ENCODE data around the gene SERPINA1.
"Not testable (repeated sequence)": the region's sequence is repeated elsewhere in the genome, so short reads cannot be mapped to it uniquely, and the experiment has no call there.

SERPINA1 gene

DNA sequence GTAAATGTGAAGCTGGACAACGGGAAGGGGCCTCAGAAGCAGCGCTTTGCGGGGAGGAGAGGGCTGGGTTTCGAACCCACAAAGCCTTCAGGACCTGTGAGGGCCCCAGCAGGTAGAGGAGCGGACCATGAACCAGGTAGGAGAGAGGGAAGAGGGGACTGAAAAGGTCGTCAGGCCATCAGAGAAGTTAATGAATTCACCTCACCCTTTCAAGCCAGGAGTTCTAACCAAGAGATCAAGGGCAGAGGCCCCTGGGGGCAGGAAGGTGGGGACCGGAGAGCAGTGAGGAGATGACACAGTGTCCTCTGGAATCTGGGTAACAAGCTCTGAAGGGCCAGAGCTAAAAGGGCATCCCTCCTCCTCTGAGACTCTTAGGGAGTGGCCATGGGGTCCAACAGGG, 19.4 kb downstream of the SERPINA1 start:
- DNase-seq, result no peak

DNA sequence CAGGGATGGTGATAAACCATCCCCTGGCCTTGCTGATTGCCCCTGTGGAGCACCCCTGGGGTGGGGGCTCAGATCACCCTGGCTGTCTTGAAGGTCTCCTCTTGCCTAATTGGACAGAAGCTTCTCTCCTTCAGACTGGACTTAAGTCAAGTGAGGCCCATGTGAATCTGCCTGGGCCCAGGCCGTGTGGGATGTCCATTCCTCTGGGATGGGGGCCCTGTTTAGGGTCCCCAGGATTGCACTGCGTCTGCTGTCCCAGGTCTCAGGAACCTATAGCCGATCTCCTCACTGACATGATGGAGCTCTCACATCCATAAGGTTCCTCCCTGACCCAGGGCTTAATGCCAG, 20.2 kb downstream of the SERPINA1 start:
- DNase-seq, result no peak

DNA sequence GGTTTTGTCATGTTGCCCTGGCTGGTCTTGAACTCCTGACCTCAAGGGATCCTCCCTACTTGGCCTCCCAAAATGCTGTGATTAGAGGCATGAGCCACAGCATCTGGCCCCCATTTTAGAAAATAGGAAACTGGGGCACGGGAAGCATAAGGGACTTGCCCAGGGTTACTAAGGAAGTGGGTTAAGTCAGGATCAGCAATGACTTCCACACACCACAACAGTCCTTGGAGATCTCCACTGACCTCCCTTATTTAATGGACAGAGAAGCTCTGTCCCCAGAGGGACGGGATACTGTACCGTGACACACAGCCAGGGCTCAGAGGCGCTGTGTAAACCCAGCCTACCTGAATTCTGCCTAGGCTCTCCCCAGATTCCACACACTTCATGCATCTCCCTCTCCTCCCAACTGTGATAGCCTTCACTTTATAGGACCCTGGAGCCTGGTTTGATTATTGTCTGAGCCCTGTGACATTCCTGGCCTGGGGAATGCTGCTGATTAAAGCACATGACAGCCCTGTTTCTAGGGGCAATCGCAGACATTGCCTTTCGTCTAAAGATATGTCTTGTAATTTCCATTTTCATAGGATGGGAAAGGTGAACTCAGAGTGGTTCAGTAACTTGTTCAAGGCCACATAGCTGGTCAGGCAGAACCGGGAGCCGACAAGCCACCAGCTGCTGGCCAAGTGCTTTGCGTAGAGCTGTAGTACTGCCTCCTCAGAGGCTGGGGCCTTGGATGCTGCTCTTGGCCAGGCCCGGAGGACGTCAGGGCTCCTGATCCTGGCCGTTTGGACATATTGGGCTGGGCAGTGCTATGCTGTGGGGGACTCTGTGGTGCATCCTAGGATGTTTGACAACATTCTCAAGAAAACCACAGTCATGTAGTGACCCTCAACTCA, 20.8 kb downstream of the SERPINA1 start:
- no peak for DNase-seq

DNA sequence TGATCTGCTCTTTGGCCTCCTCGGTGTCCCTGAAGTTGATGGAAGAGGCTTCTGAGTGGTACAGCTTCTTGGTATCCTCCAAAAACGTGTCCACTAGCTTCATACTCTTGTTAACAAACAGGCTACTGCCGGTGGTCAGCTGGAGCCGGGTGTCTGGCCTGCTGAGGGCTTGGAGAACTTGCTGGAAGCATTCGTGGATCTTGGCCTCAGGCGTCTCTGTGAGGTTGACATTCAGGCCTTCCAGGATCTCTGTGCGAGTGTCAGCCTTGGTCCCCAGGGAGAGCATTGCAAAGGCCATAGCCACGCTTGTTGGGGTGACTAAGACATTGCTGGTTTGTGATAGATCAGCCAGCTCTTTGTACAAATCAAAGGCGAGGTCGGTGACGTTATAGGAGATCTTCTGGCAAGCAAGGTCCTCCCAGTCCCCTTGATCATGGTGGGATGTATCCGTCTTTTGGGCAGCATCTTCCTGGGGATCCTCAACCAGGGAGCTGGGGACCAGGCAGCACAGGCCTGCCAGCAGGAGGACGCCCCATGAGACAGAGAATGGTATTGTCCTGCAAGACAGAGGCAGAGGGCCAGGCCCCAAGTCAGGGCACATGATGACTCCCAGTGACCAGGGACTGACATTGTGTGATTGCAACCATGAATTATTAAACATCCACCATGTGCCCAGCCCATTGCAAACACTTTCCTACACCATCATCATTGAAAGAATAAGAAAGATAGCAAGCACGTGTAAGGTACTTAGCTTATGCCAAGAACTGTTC, 22.1 kb downstream of the SERPINA1 start, which contains the start of gene SERPINA2:
SERPINA2 (minus strand) TSS at position 553 of the 770 bp plus-strand sequence.
- DNase-seq, result no peak

DNA sequence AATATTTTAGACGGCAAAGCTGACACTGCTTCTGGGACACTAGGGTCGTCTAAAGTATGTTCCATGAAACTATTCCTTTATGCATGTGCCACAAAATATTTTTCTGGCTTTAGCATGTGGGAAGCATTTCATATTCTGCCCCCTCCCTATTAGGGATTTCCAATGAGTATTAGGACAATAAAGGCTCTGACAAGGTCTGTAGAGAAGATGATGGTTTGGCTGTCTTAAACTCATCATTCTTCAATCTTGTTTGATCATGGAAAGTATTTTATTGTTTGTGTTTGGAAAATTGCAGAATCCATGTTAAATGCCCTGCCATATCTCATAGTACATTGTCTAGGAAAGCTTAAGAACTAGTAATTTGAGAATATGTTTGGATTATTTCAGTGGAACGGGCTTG, 22.8 kb downstream of the SERPINA1 start:
- no peak for DNase-seq

DNA sequence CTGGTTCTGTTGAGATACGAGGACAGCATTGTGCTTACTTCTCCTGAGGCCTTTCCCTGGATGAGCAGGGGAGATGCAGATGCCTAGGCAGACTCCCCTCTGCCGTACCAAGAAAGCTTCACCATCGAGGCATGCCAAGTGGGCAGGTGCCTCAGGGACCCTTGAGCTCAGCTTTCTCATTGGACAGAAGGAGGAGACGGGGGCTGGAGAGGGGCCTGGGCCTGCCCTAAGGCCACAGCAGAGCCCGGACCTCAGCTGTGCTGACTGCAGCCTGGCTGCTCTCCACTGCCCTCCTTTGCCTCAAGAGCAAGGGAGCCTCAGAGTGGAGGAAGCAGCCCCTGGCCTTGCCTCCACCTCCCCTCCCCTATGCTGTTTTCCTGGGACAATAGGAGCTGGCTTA, 23.4 kb downstream of the SERPINA1 start:
- no peak for DNase-seq

DNA sequence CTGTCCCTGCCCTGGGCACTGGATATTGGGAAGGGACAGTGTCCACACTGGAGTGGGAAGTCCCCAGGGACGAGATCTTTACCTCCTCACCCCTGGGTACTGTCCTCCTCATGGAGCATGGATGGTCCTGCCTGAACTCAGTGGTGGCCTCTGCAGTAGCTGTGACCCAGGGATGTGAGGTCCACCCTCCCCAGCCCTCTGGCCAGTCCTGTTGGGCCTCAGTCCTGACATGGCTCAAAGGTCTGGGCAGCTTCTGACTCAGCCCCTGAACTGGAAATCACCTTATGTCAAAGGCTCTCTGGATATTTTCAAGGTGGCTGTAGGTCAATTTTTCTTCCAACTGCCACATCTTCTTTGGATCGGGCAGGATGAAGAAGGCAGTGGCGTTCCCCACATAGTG, 24.4 kb downstream of the SERPINA1 start:
- DNase-seq, result no peak

DNA sequence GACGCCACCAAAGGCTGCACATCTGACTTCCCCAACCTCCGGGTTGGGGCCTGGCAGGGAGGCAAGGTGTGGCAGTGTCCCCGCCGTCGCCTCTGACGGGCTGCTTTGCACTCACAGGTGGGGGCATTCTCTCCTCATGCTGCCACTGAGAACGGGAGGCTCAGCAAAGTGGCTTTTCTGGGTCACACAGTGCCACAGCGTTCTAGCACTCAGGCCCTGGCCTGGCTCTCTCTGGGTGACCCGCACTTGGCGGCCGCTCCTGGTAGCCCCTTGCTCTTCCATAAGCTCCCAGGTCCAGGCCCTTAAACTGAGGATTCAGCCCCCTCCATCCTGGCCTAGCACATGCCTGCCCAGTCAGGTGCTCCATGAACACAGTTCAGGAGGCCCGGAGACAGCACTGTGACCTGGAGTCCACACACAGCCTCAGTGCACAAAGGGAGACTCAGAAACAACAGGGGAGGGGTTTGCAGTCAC, 25.2 kb downstream of the SERPINA1 start:
- DNase-seq, result no peak

DNA sequence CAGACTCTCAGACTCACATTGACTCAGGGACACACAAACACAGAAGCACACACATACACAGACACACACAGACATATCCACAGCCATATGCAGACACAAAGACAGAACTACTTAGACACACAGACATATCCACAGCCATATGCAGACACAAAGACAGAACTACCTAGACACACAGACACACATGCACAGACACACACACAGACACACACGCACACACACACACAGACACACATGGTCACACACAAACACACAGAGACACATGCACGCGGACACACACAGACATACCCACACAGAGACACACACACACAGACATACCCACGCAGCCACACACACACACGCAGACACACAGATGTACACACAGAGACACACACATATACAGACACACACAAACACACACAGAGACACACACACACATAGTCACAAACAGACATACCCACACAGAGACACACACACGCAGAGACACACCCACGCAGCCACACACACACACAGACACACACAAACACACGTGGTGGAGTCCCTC, 25.7 kb downstream of the SERPINA1 start:
- DNase-seq, result no peak

DNA sequence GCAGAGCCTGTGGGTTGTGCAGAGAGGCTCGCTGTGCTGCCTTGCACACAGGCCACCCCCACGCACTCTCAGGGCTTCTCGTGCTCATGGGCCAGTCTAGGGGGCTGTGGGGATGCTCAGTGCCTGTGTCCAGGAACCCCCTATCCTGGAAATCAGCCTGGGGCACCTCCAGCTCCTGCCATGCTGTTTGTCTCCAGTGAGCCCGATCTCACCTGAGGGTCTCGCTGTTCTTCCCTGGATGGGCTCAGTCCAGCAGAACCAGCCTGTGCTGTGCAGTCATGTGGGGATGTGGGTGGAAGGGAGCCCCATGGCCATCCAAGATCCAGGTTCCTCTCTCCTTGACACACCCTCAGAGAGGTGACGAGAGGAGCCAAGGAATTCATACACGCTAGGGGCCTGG, 26.7 kb downstream of the SERPINA1 start:
- DNase-seq, result no peak

DNA sequence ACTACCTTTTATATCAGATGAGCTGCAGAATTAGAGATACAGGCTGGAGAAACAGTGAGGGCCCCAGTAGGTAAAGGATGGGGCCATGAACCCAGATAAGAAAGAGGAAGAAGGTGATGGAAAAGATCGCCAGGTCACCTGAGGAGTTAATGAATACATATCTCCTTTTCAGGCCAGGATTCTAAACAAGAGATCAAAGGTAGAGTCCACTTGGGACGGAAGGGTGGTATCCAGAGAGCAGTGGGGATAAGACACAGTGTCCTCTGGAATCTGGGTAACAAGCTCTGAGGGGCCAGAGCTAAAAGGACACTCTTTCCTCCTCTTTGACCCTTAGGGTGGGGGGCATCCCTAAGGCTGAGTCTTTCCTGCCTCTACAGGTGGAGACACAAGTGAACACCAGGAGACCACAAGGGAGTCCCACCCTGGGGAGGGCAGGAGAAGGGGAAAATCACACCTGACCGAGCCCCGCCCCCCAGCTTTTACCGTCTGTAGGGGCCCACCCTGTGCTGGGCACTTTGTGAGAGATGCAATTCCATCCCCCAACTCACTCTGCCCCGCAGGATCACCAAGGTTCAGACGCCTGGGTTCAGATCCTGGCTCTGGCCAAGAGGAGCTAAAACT, 27.3 kb downstream of the SERPINA1 start:
- DNase-seq, result no peak

DNA sequence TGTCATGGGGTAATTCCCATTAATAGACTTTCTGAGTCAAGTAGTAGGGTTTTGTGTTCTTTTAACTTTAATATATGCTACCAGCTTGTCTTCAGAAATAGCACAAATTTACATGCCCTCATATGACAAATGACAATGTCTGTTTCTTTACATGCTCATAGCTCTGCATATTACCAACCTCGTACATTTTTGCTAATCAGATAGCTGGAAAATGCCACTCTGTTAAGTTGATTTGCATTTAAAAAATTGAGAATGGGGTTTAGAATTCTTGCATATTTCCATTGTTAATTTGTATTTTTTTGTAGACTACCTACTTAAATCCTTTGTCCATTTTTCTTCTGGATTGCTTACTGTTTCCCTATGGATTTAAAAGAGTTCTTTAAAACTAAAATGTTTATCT, 31.2 kb downstream of the SERPINA1 start:
- no peak for DNase-seq

DNA sequence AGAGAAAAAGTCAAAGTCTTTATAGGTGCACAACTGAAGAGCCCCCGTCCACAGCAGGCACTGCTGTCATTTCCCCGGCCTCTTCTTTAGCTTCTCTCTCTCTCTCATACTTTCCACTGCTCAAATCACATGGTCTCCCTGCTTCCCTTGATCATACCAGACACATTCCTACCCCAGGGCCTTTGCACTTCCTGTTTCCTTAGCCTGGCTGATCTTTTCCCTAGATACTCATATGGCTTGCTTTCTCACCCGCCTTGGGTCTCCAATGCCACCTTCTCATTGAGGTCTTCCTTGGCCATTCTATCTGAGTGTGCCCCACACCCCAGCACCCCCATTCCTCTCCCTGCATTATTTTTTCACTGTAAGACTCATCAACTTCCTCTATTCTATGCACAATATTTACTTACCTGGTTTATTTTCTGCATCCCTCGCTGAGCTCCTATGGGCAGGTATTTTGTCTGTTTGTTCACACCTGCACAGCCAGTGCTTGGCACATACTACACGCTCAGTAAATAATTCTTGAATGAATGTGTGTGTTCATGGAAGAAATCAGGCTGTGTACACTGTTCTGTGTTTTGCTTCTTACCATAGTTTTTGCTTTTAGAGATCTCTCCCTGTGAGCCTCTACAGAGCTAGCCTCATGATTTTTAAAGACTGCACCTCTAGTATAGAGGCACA, 31.9 kb downstream of the SERPINA1 start:
- DNase-seq, result no peak

DNA sequence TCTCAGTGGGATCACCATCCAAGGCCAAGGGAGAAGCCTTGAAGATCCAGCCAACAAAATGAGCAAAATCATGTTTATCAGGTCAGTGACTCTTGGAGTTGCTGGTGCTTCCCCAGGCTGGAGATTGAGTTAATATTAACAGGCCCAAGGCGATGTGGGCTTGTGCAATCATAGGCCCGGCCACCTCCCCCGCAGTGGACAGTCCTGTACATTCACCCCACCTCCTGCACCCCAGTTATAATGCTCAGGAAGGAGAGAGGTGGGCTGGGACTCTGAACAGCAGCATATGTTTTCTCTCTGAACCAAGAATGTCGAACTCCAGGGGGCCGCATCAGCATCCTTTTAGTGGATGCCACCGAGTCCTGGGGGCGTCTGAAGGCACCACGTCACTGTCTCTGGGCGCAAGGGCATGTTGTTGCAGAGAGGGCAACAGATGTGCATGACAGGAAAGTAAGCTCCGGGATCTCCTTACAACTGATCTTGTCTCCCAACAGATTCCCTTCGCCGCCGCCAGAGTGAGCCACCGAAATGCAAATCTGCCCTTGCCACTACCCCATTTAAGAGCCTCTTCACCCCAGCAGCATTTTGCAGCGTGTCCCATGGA, 33.1 kb downstream of the SERPINA1 start:
- DNase-seq, result no peak

DNA sequence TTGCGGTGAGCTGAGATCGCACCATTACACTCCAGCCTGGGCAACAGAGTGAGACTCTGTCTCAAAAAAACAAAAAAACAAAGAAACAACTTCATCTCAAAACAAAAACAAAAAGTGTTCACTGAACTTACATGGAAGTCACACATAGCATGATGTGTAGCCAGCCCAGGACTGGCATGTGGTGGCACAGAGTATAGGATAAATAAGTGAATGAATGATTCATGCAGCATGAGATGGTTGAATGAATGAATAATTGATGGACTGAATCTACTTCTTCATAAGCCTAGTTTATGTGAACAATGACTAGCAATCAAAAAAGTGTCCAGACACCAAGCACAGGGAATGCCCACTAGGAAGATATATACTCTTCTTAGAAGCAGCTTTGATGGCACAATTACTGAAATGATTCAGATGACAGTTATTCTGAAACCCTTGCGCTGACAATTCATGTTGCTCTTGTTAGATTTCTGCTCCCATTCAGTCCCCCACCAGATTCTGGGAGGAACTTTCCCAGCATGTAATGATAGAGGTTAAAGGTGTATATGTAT, 33.7 kb downstream of the SERPINA1 start:
- no peak for DNase-seq

DNA sequence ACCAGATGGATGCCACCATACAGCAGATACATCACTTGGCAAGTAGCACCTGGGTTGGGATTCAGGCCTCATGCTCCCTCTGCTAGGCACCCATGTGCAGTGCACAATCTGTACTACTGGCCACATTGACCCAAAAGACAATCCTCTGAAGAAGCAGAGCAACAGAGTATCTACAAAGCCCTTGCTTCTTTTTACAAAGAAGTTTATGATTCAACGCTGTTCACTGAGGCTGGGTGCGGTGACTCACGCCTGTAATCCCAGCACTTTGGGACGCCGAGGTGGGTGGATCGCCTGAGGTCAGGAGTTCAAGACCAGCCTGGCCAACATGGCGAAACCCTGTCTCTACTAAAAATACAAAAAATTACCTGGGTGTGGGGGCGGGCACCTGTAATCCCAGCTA, 34.2 kb downstream of the SERPINA1 start:
- not testable (repeated sequence) for DNase-seq

DNA sequence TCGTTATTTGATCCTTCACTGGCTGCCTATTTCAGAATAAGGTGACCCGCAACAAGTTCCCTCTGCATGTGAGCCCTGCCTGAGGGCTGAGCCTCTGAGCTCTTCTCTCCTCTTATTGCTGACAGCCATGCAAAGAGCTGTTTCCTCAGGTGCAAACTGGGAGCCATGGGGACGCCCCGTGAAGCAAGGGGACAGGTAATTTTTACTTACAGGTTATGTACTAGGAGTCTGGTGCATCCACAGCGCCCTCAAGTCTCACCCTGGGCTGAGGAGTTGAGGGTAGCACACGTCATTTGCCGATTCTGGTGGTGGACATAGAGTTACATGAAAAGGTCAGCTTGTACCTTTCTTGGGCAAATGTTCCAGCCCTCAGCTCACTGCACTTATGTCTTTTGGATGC, 39.1 kb downstream of the SERPINA1 start:
- DNase-seq, result no peak

DNA sequence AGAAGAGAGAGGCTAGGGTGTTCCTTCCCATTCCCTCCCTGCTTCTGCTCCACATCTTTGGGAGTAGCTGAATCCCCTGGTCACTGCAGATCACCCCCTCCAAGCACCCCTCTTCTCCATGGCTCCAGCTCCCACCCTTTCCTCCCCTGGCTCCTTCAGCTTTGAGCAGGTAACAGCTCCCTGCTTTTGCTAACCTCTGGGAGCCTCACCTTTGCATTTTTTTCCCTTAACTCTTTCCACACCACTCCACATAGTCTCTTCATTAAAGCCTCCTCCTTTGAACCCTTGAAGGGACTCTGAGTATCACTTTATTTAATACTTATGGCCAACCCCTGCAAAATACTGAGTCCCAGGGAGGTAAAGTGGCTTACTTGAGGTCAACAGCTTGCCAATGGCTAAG, 39.6 kb downstream of the SERPINA1 start:
- no peak for DNase-seq

DNA sequence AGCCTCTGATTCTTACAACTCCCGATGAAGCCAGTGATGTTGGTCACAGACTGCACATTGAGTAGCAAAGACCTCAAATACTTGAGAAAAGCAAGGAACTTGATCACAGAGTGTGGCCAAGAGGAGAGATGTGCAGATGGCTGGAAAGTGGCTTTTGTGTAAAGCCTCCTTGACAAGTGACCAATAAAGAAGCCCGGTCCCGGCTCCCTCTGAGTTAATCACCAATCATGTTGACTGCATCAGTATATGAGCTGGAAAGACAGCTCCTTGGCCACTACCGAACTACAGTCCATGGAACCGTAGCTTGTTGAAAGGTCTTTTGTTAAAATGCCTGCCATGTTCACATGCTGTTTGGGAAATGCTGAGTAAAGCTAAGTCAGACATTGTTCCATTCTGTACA, 41.6 kb downstream of the SERPINA1 start:
- no peak for DNase-seq

DNA sequence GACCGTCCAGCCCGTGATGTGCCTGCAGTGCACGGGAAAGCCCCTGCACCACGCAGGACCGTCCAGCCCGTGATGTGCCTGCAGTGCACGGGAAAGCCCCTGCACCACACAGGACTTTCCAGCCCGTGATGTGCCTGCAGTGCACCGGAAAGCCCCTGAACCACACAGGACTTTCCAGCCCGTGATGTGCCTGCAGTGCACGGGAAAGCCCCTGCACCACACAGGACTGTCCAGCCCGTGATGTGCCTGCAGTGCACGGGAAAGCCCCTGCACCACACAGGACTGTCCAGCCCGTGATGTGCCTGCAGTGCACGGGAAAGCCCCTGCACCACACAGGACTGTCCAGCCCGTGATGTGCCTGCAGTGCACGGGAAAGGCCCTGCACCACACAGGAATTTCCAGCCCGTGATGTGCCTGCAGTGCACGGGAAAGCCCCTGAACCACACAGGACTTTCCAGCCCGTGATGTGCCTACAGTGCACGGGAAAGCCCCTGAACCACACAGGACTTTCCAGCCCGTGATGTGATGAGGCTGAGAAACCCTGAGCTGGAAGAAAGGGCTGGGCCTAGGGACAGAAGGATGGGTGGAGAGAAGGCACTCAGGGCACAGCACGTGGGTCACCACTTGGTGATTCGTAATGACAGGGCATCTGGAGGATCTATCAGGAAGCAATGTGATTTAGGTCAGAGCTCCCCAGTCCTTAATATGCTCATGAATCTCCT, 42.2 kb downstream of the SERPINA1 start:
- DNase-seq, result peak; percentile 13 to 50

DNA sequence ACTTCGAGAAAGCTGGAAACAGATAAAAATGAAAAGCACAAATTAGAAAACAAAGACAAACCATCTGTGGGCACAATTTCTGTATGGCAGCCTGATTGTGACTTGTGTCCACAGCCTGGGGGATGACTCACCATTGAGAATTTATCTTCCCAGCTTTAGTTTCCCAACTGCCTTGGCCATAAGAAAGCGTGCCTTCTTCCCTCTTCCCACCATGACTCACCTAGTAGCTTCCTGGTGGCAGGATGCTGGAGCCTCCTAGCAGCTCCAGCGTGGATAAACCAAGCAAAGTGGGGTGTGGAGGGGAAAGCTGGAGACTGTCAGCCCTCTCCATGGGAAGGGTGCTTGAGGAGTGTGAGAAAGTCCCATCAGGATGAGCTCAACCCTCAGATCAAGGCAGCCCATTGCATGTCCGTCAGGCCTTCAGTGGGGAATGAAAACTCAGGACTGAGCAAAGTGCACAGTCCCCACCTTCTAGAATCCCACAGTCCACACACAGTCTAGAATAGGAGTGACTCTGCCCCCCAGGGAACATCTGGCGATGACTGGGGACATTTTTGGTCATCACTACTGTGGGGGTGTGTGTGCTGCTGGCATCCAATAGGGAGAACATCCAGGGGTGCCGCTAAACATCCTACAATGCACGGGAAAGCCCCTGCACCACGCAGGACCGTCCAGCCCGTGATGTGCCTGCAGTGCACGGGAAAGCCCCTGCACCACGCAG, 42.9 kb downstream of the SERPINA1 start:
- no peak for DNase-seq
